Measurements from ENCODE around the gene BAG5.

Gene BAG5

DNA sequence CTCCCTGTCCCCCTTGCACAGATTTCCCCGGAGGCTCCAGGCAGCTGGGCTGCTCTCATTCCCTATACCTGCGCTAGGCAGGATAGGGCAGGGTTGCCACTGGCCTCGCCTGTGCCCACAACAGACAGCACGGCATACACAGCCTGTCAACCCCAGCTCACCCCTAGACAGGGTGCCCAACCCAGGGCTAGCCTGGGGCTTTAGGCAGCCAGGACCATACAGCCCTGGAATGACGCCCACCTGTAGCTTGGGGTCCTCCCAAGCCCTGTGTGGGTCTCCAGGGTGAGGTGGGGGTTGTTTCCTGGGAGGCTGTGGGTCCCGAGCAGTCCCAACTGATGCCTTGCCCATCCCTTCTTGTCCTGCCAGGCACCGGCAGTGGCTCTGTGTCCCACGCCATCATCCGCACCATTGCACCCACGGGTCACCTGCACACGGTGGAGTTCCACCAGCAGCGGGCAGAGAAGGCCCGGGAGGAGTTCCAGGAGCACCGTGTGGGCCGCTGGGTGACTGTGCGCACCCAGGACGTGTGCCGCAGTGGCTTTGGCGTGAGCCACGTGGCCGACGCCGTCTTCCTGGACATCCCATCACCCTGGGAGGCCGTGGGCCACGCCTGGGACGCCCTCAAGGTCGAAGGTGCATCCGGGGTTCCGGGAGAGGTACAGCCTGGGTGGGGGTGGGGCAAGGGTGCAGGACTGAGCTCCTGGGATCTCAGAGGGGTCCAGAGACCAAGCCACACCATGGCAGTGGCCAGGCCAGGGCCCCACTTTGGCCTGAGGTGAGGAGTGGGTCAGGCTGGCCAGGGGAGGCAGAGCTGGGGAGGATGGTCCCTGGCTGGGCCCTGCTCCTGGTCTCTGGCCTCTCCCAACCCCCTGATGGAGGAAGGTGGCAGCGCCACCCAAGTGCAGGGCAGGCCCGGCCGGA is 30.0 kb downstream of the BAG5 start:
- Histone ChIP-seq H3K4me1 (ENCODE audit: control insufficient read depth in 1 of 2, insufficient read depth in 1 of 2, low read depth in 1 of 2, low read length in 1 of 2) (peaks cover 18 to 19% of the 10 kb centered on the region in 2 experiments), H3K9me3 (no peaks in the 10 kb centered on the region), H3K27me3 (no peaks in the 10 kb centered on the region), H3K36me3 (no peaks in the 10 kb centered on the region), H3K27ac (no peak overlapping the region), H3K4me3 (ENCODE audit: low read depth in 1 of 2, low read length in 1 of 2) (no peak overlapping the region)
- TF ChIP-seq, protein P1, sequence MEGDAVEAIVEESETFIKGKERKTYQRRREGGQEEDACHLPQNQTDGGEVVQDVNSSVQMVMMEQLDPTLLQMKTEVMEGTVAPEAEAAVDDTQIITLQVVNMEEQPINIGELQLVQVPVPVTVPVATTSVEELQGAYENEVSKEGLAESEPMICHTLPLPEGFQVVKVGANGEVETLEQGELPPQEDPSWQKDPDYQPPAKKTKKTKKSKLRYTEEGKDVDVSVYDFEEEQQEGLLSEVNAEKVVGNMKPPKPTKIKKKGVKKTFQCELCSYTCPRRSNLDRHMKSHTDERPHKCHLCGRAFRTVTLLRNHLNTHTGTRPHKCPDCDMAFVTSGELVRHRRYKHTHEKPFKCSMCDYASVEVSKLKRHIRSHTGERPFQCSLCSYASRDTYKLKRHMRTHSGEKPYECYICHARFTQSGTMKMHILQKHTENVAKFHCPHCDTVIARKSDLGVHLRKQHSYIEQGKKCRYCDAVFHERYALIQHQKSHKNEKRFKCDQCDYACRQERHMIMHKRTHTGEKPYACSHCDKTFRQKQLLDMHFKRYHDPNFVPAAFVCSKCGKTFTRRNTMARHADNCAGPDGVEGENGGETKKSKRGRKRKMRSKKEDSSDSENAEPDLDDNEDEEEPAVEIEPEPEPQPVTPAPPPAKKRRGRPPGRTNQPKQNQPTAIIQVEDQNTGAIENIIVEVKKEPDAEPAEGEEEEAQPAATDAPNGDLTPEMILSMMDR (IDR thresholded peaks at IDR 0.05) = no peak

DNA sequence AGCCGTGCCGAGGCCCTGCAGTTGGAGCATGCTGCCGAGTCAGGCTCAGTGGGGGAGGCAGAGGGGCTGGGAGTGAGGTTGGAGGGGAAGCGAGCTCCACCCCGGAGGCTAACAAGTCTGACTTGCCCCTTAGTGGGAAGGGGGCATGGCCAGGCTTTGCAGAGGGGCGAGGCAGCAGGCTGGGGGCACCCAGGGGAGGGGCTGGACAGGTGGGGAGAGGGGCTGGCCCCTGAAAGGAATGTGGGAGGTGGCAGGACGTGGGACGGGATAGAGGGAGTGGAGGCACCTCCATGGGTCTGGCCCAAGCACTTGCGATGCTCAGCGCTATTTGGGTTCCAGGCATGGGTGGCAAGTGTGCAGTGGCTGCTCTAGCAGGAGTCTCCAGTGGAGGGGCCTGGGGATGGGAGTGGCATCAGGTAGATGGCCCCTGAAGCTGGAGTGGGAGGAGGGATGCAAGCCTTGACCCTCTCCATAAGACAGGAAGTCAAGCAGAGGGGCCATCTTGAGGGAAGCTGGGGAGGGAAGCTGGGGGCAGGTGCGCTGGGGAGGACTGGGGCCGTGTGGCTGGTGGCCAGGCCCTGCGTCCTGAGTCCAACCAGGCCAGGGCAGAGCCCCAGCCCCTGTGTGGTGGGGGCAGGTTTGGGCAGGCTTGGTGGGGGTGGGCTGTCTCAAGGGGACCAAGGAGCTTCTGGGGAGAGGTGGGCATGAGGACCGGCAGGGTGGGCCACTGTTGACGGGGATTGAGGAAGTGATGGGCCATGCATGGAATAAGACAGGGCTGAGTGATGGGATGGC is 30.8 kb downstream of the BAG5 start:
- H3K4me1 ChIP-seq (ENCODE audit: control insufficient read depth in 1 of 2, insufficient read depth in 1 of 2, low read depth in 1 of 2, low read length in 1 of 2) = peaks cover 18 to 19% of the 10 kb centered on the region in 2 experiments
- H3K4me3 ChIP-seq (ENCODE audit: low read depth in 1 of 2, low read length in 1 of 2) = no peak overlapping the region
- H3K27ac ChIP-seq = no peak overlapping the region

DNA sequence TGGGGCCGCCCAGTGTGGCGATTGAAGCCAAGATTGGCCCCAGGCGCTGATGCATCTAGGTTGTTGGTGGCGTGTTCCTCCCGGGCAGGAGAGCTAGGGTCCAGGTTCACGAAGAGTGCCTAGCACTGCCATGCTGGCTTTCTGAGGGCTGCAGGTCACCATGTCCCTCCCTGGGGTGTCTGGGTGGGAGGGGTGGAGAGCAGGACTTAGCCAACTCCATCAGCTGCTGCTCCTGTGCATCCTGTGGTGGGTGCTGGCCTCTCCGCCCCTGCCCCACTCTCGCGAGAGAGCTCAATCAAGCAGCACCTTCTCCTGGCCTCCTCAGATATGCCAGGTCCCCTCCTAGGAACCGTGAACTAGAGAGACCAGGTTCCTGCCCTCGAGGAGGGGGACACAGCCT is 31.6 kb downstream of the BAG5 start:
- TF ChIP-seq, protein P1 (IDR thresholded peaks at IDR 0.05) = no peak
- Histone ChIP-seq H3K4me1 (ENCODE audit: control insufficient read depth in 1 of 2, insufficient read depth in 1 of 2, low read depth in 1 of 2, low read length in 1 of 2) (peaks cover 18 to 19% of the 10 kb centered on the region in 2 experiments), H3K4me3 (ENCODE audit: low read depth in 1 of 2, low read length in 1 of 2) (no peak overlapping the region), H3K36me3 (no peaks in the 10 kb centered on the region), H3K27ac (no peak overlapping the region), H3K9me3 (no peaks in the 10 kb centered on the region), H3K27me3 (peaks cover 13% of the 10 kb centered on the region)

More for the DNA sequence above, 30.8 kb downstream of the BAG5 start:
- Histone ChIP-seq H3K36me3 (no peaks in the 10 kb centered on the region), H3K27me3 (peaks cover 6% of the 10 kb centered on the region), H3K9me3 (no peaks in the 10 kb centered on the region)
- TF ChIP-seq, protein P1 (IDR thresholded peaks at IDR 0.05) = no peak

DNA sequence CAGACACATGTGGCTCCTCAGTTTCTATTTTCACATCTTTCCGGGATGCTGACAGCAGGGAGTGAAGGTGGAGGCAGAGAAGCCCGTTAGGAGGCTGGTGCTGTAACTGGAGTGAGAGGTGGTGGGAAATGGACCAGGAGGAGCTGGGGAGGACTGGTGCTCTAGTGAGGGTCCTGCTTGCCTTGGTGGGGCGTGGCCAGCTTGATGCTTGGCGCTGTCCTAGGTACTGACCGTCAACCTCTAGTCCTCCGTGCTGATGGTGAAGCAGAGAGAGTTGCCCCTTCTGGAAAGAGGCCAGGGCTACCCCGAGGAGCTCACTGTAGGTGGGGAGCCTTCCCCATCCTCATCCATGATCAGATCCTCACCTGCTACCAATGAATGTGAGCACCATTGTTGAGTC is 32.1 kb downstream of the BAG5 start:
- H3K27ac ChIP-seq = no peak overlapping the region
- H3K4me1 ChIP-seq (ENCODE audit: control insufficient read depth in 1 of 2, insufficient read depth in 1 of 2, low read depth in 1 of 2, low read length in 1 of 2) = peaks cover 18 to 19% of the 10 kb centered on the region in 2 experiments
- peaks cover 18% of the 10 kb centered on the region for H3K27me3 ChIP-seq
- H3K9me3 ChIP-seq = no peaks in the 10 kb centered on the region
- no peaks in the 10 kb centered on the region for H3K36me3 ChIP-seq
- TF ChIP-seq, protein P1 (IDR thresholded peaks at IDR 0.05) = no peak
- H3K4me3 ChIP-seq (ENCODE audit: low read depth in 1 of 2, low read length in 1 of 2) = no peak overlapping the region

DNA sequence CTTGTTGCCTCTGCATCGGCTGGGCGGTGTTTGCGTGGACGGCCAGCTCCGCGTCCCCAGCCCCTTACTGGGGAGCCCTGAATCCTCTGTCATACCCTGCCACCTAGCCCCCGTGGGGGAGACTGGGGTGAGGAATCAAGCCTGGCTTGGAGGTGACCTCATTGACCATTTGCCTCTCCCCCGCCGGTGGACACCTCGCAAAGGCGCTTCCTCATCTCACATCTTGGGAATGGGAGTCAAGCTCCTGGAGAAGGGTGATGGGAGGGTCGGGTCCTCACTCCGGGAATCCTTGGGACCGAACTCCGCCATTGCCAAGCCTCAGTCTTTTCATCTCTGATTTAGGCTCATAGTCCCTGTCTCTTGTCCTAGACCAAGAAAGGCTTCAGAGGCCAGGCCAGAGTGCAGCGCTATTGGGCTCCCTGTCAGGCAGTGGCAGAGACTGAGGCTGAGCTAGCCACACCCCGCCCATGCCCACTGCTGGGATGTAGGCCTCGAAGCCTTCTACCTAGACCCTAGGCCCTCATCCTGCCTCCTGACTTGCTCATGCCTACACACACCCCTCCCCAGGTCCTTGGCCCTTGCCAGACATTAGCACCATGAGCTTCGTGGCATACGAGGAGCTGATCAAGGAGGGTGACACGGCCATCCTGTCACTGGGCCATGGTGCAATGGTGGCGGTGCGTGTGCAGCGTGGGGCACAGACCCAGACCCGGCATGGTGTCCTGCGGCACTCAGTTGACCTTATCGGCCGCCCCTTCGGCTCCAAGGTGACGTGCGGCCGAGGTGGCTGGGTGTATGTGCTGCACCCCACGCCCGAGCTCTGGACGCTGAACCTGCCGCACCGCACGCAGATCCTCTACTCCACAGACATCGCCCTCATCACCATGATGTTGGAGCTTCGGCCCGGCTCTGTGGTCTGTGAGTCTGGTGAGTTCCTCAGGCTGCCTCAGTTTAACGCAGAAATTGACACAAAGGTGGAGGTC is 32.8 kb downstream of the BAG5 start:
- peak overlapping the region; percentile 80 to 81 for H3K4me3 ChIP-seq (ENCODE audit: low read depth in 1 of 2, low read length in 1 of 2)
- peaks cover 25% of the 10 kb centered on the region for H3K27me3 ChIP-seq
- no peaks in the 10 kb centered on the region for H3K9me3 ChIP-seq
- no peaks in the 10 kb centered on the region for H3K36me3 ChIP-seq
- H3K4me1 ChIP-seq (ENCODE audit: control insufficient read depth in 1 of 2, insufficient read depth in 1 of 2, low read depth in 1 of 2, low read length in 1 of 2) = peaks cover 18 to 19% of the 10 kb centered on the region in 2 experiments
- TF ChIP-seq, protein P1 (IDR thresholded peaks at IDR 0.05) = no peak
- H3K27ac ChIP-seq = peak overlapping the region; percentile 79

Measured in neutrophil (primary cell).